ENCODE measurements around the gene GFOD1.

Gene GFOD1

DNA sequence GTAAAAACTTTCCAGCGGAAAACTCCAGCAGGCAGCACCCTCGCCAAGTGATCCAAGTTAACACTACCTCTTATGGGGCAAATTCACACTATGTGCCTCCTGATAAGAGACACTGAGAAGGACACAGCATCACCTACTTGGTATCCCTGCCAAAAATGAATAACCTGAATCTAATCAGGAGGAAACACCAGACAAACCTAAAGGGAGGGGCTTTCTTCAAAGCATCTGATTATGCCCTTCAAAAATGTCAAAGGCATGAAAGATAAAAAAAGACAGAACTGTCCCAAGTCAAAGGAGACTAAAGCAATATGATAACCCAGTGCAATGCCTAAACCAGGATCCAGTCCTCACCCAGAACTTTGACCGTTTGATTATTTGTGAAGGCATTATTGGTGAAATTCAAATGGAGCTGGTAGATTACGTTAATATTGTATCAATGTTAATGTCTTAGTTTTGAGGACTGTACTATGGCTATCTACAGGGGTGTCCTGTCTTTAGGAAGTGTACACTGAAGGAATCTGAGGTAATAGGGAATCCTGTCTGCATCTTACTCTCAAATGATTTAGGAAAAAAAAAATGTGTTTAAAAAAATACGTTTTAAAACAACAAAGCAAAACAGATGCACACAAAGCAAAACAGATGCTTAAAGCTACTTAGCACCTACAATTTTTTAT lies 167.4 kb downstream of the GFOD1 start:
- no peak for FAIRE-seq

GRCh38 chr6:13318821-13319220 lies 168.6 kb downstream of the GFOD1 start:
- FAIRE-seq (no peak), DNase-seq (ENCODE audit: insufficient read length) (no peak)
- no peak for TF ChIP-seq POLR2AphosphoS5 (IDR thresholded peaks at IDR 0.05; ENCODE audit: low read depth, low read length)
- TF ChIP-seq TAF1 (IDR thresholded peaks at IDR 0.05; ENCODE audit: borderline replicate concordance, low read depth, low read length): no peak
- TF ChIP-seq POLR2A (IDR thresholded peaks at IDR 0.05; ENCODE audit: low read depth, low read length): no peak

More for the DNA sequence above, 167.4 kb downstream of the GFOD1 start:
- TF ChIP-seq POLR2AphosphoS5 (IDR thresholded peaks at IDR 0.05; ENCODE audit: low read depth, low read length) (no peak), POLR2A (IDR thresholded peaks at IDR 0.05; ENCODE audit: low read depth, low read length) (no peak), TAF1 (IDR thresholded peaks at IDR 0.05; ENCODE audit: borderline replicate concordance, low read depth, low read length) (no peak)
- no peak for DNase-seq (ENCODE audit: insufficient read length)

DNA sequence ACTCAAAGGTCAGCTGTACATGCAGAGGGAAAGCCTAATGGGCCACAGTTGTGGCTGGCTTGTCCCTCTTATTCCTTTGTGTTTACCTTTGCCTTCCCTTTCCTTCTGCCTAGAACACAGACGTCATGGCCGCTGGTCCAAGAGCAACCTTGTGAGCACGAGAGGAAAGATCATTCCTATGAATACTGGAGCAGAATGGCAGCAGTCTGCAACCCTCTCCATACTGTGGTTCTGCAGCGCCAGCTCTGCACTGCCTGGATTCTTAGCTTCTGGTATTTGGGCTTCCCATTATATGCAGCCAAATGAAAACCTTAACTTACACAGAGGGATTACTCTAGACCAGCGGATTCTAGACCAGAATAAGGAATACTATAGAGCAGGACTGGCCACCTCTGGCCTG lies 171.5 kb downstream of the GFOD1 start:
- no peak for DNase-seq (ENCODE audit: insufficient read length)
- FAIRE-seq: no peak
- TF ChIP-seq TAF1 (IDR thresholded peaks at IDR 0.05; ENCODE audit: borderline replicate concordance, low read depth, low read length) (no peak), POLR2A (IDR thresholded peaks at IDR 0.05; ENCODE audit: low read depth, low read length) (no peak), POLR2AphosphoS5 (IDR thresholded peaks at IDR 0.05; ENCODE audit: low read depth, low read length) (no peak)

- TF ChIP-seq TAF1 (IDR thresholded peaks at IDR 0.05; ENCODE audit: borderline replicate concordance, low read depth, low read length) (no peak), POLR2A (IDR thresholded peaks at IDR 0.05; ENCODE audit: low read depth, low read length) (no peak), POLR2AphosphoS5 (IDR thresholded peaks at IDR 0.05; ENCODE audit: low read depth, low read length) (no peak)
- no peak for FAIRE-seq
- no peak for DNase-seq (ENCODE audit: insufficient read length)
These were observed 172.6 kb downstream of the GFOD1 start for GRCh38 chr6:13314806-13315205.

DNA sequence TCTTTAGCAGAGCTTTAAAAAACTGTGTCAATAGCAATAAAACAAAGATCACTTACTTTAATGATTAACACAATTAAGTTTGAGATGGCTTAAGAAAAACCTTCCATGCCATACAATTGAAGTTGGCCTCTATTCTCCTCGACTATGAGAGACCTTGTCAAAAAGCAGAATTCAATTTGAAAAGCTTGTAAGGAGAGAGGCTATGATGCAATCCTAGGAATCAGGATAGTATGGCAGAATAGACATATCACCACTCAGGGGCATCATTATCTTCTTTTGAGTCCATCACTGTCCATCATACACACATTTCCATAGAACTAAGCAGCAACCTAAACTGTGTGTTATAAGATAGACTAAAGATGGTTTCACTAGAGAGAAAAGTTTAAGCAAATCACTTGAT lies 176.2 kb downstream of the GFOD1 start:
- no peak for TF ChIP-seq POLR2A (IDR thresholded peaks at IDR 0.05; ENCODE audit: low read depth, low read length)
- TF ChIP-seq TAF1 (IDR thresholded peaks at IDR 0.05; ENCODE audit: borderline replicate concordance, low read depth, low read length): no peak
- TF ChIP-seq POLR2AphosphoS5 (IDR thresholded peaks at IDR 0.05; ENCODE audit: low read depth, low read length): no peak
- FAIRE-seq: no peak
- no peak for DNase-seq (ENCODE audit: insufficient read length)

- no peak for FAIRE-seq
- no peak for DNase-seq (ENCODE audit: insufficient read length)
- no peak for TF ChIP-seq TAF1 (IDR thresholded peaks at IDR 0.05; ENCODE audit: borderline replicate concordance, low read depth, low read length)
- no peak for TF ChIP-seq POLR2AphosphoS5 (IDR thresholded peaks at IDR 0.05; ENCODE audit: low read depth, low read length)
- no peak for TF ChIP-seq POLR2A (IDR thresholded peaks at IDR 0.05; ENCODE audit: low read depth, low read length)
These were observed 179.1 kb downstream of the GFOD1 start for GRCh38 chr6:13308332-13308731.

All from GM12892 (cell line).